Measurements from ENCODE around the gene TUBB4A. TPM values are rescaled to one million over a fixed set of nuclear protein-coding genes. Genes with fewer than 3 reads are reported as not detected.

TUBB4A gene
- polyA plus RNA-seq, 4 donors = 25.4 to 46.2 (median 33.5) TPM

- no peak for DNase-seq (ENCODE audit: low read depth in 4 of 4, low spot score in 2 of 4)
Observed at GRCh38 chr19:6498294-6499036, 3.6 kb downstream of the TUBB4A start.

GRCh38 chr19:6495947-6496346 is 6.2 kb downstream of the TUBB4A start:
- no peak for DNase-seq (ENCODE audit: low read depth in 4 of 4, low spot score in 2 of 4)

- no peak for DNase-seq (ENCODE audit: low read depth in 4 of 4, low spot score in 2 of 4)
Observed at GRCh38 chr19:6494438-6495036, 7.6 kb downstream of the TUBB4A start.

GRCh38 chr19:6491802-6492592 is 10.1 kb downstream of the TUBB4A start:
- no peak for DNase-seq (ENCODE audit: low read depth in 4 of 4, low spot score in 2 of 4)

- DNase-seq (ENCODE audit: low read depth in 4 of 4, low spot score in 2 of 4) = no peak
Observed at GRCh38 chr19:6490134-6490533, 12.0 kb downstream of the TUBB4A start.

- no peak for DNase-seq (ENCODE audit: low read depth in 4 of 4, low spot score in 2 of 4)
Observed at GRCh38 chr19:6489278-6490061, 12.6 kb downstream of the TUBB4A start.

GRCh38 chr19:6484831-6485230 is 17.3 kb downstream of the TUBB4A start:
- DNase-seq (ENCODE audit: low read depth in 4 of 4, low spot score in 2 of 4) = no peak

GRCh38 chr19:6484230-6484629 is 17.9 kb downstream of the TUBB4A start:
- DNase-seq (ENCODE audit: low read depth in 4 of 4, low spot score in 2 of 4) = no peak

GRCh38 chr19:6483235-6483634 is 18.9 kb downstream of the TUBB4A start:
- DNase-seq (ENCODE audit: low read depth in 4 of 4, low spot score in 2 of 4) = no peak

- DNase-seq (ENCODE audit: low read depth in 4 of 4, low spot score in 2 of 4) = no peak
Observed at GRCh38 chr19:6482343-6482686, 19.8 kb downstream of the TUBB4A start.

GRCh38 chr19:6481541-6482342 is 20.4 kb downstream of the TUBB4A start, which contains the start of gene DENND1C:
DENND1C (minus strand) TSS chr19:6481787; CDS start chr19:6481695, 92 bp downstream.
- DNase-seq (ENCODE audit: low read depth in 4 of 4, low spot score in 2 of 4) = no peak

- DNase-seq (ENCODE audit: low read depth in 4 of 4, low spot score in 2 of 4) = no peak
Observed at GRCh38 chr19:6480848-6481415, 21.2 kb downstream of the TUBB4A start.

GRCh38 chr19:6479836-6480398 is 22.2 kb downstream of the TUBB4A start:
- no peak for DNase-seq (ENCODE audit: low read depth in 4 of 4, low spot score in 2 of 4)

- DNase-seq (ENCODE audit: low read depth in 4 of 4, low spot score in 2 of 4) = no peak
Observed at GRCh38 chr19:6478815-6479214, 23.3 kb downstream of the TUBB4A start.

GRCh38 chr19:6476896-6477431 is 25.1 kb downstream of the TUBB4A start:
- no peak for DNase-seq (ENCODE audit: low read depth in 4 of 4, low spot score in 2 of 4)

- DNase-seq (ENCODE audit: low read depth in 4 of 4, low spot score in 2 of 4) = peak in 3 of 4 donors; percentile 41 to 71 (median 51)
Observed at GRCh38 chr19:6476155-6476895, 25.8 kb downstream of the TUBB4A start.

- no peak for DNase-seq (ENCODE audit: low read depth in 4 of 4, low spot score in 2 of 4)
Observed at GRCh38 chr19:6475321-6476108, 26.6 kb downstream of the TUBB4A start.
